T47D (cell line): ENCODE results near the gene MS4A10.
A peak's percentile ranks its signal among the peaks of the same experiment; 100 is the strongest.

Experiments
- DNase-seq, 2 experiments: peaks; one replicate each; pipeline versions ENCODE4 v3.0.0 to v3.0.0-alpha.2; 2011 to 2012; ENCODE audit warnings: low read depth in 1 of 2, low spot score in 1 of 2
- JUND ChIP-seq: IDR thresholded peaks from 2 replicates; pipeline ENCODE4 v1.6.1; 2012; ENCODE audit warnings: low read depth
- in situ Hi-C: cut with HindIII; loops from 2 replicates; pipeline ENCODE4 v1.10.0; 2016; ENCODE audit warnings: low sequenced_read_pairs, low pct_unique_long_range_greater_than_20kb

The MS4A10 gene

DNA sequence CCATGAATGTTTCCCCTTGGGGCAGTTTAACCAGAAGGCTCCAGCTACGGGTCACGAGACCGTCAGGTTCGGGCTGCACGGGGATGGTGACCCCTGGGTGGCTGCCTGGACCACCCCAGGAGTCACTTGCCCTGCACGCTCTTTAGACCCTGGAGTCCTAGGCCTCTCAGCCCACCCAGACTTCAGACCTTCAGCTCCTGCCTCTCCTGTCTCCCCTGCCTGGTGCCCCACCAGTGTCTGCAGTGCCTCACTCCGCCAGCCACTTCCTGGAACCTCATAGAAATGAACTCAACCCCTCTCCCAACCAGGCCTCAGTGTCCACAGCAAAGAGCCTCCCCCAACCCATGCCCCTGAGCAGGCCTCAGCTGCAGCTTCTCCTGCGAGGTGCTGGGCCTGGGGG, 12.5 kb upstream of the MS4A10 start:
- DNase-seq = no peak
- TF ChIP-seq JUND = no peak
- in situ Hi-C loops = no loop called here

DNA sequence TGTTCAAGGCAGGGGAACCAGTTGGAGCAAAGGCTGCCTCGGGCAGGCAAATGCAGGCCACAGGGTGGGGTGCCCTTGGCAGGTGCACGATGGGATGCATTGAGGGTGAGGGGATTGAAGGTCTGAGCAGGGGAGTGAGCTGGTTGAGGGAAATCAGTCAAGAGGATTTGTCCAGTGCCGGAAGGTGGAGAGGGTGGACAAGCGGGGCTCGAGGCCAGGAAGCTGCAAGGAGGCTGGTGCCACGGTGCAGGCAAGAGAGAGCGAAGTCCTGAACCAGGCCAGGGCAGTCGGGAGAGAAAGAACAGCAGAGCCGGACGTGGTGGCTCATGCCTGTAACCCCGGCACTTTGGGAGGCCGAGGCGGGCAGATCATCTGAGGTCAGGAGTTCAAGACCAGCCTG, 10.4 kb upstream of the MS4A10 start:
- TF ChIP-seq JUND = no peak
- in situ Hi-C loops = no loop called here
- no peak for DNase-seq

DNA sequence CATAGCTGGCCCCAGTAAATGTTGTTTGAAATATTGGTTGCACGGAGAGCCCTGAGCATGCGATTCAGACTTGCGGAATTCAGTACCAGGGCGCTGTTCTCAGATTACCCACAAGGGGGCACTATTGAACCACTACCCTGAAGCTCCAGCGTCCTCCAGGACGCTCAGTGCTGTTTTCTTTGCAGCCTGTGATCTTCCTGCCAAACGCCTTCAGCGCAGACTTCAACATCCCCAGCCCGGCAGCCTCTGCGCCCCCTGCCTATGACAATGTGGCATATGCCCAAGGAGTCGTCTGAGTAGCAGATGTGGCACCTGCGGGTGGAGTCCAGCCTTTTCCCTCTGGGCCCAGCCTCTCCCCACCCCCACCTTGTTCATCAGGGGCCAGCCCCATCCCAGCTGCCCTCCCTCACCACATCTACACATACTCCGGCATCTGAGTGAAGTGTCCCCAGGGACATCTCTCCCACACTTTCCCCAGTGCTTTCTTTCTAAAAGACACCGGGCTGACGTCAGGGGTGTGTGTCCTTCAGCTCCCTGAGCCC, 9.6 kb upstream of the MS4A10 start:
- DNase-seq = peak; percentile 89 to 92
- in situ Hi-C loops = no loop called here
- no peak for TF ChIP-seq JUND

DNA sequence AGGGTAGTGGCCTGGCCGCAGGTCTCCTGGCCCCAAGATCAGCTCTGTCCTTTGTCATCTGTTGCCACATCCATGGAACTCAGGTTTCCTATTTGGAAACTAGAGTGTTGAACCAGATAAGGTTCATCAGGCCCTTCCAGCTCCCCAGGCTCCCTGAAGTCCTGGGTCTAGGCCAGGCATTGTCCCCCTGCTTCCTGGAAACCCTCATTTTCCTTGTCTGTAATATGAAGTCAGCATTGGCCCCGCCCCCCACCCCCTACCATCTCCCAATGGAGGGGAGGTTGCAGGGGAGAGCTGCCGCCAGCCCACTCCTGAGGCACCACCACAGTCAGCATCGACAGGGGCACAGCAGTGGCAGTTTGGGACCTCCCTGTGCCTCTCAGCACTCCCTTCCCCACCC, 9.0 kb upstream of the MS4A10 start:
- no peak for DNase-seq
- no peak for TF ChIP-seq JUND
- in situ Hi-C loops = no loop called here

DNA sequence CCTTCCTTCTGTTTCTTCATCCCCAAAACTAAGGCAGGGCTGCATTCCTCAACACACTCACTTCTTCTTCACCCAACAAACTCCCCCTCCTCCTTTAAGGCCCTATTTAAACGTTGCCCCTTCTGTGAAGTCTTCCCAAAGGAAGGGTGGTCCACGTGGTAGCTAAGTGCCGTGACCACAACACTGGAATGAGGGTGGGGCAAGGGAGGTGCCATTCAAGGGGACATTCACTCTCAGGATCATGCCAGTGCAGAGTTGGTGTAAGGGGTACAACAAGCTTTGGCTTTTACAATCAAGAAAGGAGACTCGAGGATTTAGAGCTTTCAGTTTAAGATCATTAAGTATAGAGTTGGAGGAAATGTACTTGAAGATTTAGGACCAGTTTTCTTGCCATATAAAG, 8.0 kb upstream of the MS4A10 start:
- TF ChIP-seq JUND = no peak
- no peak for DNase-seq
- in situ Hi-C loops = no loop called here

DNA sequence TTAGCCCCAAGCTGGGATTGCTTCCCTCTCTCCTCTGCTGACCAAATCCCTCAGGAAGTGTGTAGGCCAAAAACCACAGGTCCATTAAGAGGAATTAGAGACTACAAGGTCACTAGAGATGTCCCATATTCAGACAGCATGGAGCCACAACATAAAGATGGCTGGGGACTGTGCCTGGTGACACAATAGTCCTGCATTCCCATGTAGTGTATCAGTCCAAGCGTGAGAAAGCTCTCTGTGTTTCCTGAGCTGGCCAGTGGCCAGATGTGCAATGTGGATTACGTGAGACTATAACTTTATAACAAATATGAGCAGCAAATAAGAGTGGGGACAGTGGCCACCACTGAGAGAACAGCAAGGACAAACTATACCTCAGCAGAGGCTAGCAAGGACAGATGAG, 7.6 kb upstream of the MS4A10 start:
- no peak for TF ChIP-seq JUND
- in situ Hi-C loops = no loop called here
- DNase-seq = peak in 1 of 2 experiments; percentile 36

DNA sequence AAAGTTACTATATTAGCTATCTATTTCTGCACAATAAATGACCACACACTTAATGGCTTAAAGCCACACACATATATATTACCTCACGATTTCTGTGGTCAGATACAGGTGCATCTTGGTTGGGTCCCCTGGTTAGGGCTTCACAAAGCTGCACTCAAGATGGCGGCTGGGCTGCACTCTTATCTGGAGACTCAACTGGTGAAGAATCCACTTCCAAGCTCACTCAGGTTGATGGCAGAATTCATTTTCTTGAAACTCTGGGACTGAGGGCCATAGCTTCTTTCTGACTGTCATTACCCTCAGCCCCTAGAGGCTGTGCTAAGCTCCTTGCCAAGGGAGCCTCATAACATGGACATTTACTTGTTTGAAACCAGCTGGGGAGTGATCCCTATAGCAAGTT, 5.1 kb upstream of the MS4A10 start:
- DNase-seq = no peak
- no peak for TF ChIP-seq JUND
- in situ Hi-C loops = no loop called here

DNA sequence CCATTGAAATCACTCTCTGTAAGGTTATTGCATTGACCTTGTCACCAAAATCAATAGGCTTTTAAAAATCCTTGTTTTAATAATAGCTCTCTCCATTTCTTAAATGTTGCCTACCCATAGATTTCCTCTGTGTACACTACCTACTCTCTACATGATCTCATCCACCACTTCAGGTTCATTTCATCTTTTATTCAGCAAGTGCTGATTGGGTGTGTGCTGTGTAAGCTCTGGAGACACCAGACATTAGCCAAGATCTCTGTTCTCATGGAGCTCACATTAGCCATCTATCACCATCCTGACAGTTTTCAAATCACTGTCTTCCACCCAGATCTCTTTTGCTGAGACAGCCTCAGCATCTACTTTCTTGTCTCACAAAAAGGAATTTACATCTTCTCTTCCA, 4.4 kb upstream of the MS4A10 start:
- TF ChIP-seq JUND = no peak
- in situ Hi-C loops = no loop called here
- no peak for DNase-seq

DNA sequence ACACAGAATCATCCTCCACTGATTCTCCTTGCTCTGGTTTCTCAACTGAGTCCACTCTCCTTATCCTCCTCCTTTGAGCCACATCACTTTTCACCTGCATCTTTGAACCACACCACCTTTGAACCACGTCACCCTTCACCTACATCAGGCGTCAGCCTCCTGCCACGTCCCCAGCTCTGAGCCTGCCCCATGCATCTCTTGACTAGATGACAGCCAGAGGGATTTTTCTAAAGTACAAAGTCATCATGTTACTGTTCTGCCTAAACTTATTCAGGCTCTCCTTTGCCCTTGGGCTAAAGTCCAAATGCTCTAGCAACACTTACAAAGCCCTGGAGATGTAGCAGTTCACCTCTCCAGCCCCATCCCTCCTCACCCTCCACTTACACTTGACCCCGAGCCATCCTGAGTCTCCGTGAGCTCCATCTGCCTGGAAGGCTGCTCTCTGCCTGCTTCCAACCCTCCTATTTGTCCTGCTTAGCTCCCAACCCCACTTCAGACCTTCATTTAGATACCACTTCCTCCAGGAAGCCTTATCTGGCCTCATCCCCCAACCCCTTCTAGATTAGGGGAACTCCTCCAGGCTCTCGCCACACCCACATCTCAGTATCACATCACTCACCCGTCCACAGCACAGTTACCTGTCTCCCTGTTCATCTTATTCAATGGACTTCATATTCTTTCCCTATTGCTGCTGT, 3.7 kb upstream of the MS4A10 start:
- in situ Hi-C loops = no loop called here
- no peak for DNase-seq
- TF ChIP-seq JUND = no peak

DNA sequence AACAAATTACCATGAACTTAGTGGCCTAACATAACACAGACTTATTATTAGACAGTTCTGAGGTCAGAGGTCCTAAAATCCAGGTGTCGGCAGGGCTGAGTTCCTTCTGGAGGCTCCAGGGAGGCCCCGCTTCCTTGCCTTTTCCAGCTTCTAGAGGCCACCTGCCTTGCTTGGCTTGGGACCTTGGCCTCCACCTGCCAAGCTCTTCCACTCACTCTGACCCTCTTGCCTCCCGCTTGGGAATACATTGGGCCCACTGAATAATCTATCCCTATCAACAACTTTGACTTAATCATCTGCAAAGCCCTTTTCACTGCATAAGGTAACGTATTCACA, 3.2 kb upstream of the MS4A10 start:
- in situ Hi-C loops = no loop called here
- TF ChIP-seq JUND = no peak
- DNase-seq = no peak

DNA sequence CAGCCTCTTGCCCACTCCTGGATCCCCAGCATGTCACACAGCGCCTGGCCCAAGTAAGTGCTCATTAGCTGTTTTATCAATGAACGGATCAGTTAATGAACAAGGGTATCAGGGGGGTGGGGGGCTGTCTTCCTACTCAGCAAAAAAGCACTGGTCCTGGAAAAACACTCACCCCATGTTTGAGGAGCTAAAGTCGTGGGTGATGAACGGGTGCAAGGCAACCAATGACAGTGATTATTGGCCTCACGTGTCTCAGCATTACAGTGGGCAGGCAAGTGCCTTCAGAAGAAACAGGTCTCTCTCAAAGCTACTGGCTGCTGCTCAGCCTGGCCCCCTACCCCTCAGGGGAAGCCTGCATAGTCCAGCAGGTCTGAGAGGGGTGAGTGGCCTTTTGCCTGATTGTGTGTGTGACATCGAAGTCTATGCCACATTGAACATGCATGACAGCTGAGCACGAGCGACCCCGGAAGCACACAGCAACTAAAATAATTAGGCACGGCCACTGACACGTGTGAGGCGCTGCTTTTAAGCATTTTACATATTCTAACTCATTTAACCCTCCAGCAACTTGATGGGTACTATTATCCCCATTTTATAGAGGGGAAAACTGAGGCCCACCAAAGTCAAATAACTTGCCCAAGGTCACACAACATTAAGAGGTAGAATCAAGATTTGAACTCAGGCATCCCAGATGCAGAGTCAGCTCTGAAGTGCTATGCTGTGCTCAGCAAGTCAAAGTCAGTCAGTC, 2.6 kb upstream of the MS4A10 start:
- no peak for DNase-seq
- in situ Hi-C loops = no loop called here
- no peak for TF ChIP-seq JUND

DNA sequence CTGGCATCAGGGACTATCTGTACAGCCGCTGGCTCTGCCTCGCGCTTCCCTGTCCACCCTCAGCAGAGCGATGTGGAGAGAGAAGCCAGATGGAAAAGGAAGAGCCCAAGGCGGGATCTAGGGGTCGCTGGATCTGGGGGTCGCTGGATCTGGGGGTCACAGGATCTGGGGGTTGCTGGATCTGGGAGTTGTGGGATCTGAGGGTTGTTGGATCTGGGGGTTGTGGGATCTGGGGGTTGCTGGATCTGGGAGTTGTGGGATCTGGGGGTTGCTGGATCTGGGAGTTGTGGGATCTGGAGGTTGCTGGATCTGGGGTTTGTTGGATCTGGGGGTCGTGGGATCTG, 2.0 kb upstream of the MS4A10 start:
- no peak for DNase-seq
- TF ChIP-seq JUND = no peak
- in situ Hi-C loops = no loop called here

DNA sequence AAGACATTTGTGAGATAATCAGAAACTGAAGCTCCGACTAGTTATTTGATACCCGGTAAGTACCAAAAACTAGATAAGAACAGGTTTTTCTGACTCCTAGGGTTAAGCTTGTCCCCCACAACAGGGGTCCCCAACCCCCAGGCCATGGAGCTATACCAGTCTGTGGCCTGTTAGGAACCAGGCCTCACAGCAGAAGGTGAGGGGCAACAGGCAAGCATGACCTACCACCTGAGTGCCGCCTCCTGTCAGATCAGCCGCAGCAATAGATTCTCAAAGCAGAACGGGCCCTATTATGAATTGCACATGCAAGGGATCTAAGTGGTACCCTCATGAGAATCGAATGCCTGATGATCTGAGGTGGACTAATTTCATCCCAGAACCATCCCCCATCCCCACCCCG, 1.2 kb upstream of the MS4A10 start:
- in situ Hi-C loops = no loop called here
- no peak for DNase-seq
- TF ChIP-seq JUND = no peak
